Measurements from ENCODE around the gene DYNC1I2.
"Not testable (repeated sequence)": the region's sequence is repeated elsewhere in the genome, so short reads cannot be mapped to it uniquely, and the experiment has no call there.

Gene DYNC1I2

DNA sequence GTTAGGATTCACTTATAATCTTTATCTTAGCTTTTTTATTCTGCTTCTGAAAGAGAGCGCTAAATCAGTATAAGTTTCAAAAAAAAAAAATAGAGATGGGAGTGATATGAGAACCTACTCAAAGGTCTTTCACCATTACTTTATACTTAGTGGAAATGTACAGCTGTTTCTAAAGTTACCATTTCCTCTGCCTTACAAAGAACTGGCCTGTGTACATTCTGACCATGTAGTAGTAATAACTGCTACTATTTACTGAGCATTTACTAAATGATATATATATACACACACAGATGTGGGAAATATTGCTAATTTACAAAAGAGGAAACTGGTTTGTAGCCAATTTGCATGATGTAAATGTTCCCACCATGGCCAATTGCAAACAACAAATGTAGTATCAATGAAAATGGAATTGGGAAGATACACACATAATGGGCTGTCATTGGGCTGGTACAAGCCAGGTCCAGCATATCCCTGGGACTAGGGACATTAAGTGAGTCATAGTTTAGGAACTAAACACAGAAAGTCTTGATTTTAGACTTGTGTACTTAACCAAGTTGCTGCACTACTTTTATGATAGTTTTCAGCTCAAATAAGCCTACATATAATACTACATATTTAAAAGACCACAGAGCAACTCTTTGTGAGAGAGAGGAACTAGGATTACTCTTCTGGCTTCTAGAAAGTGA lies 67.1 kb downstream of the DYNC1I2 start:
- WGBS (ENCODE audit: insufficient coverage): no CpG with 5 or more reads among the region's 1 CpG
- Histone ChIP-seq H3K27me3 (replicated peaks in 2 of 5; ENCODE audit: control insufficient read depth in 4 of 5, insufficient read depth in 5 of 5, low read length in 4 of 5) (no peaks in the 10 kb centered on the region), H3K4me1 (ENCODE audit: control extremely low read depth in 1 of 4, control insufficient read depth in 4 of 4, insufficient read depth in 4 of 4, low read length in 3 of 4) (no peaks in the 10 kb centered on the region), H3K36me3 (ENCODE audit: control insufficient read depth in 4 of 4, insufficient read depth in 4 of 4, low read length in 3 of 4) (peaks cover 11 to 19% (median 15%) of the 10 kb centered on the region in 4 experiments), H3K27ac (ENCODE audit: insufficient read depth in 1 of 2, low read depth in 1 of 2, low read length in 2 of 2, poor library complexity in 1 of 2, severe bottlenecking in 2 of 2) (peak overlapping the region in 1 of 2 experiments; percentile 11), H3K9me3 (ENCODE audit: control extremely low read depth in 1 of 5, control insufficient read depth in 4 of 5, insufficient read depth in 2 of 5, low read depth in 1 of 5, low read length in 4 of 5) (peaks cover 0 to 6% (median 0%) of the 10 kb centered on the region in 5 experiments), H3K4me3 (ENCODE audit: control insufficient read depth in 1 of 7, extremely low read depth in 1 of 7, insufficient read depth in 4 of 7, low read depth in 2 of 7, low read length in 6 of 7) (no peak overlapping the region)
- ChIA-PET CTCF (no interaction called here), POLR2A (no interaction called here)
- no peak for DNase-seq

DNA sequence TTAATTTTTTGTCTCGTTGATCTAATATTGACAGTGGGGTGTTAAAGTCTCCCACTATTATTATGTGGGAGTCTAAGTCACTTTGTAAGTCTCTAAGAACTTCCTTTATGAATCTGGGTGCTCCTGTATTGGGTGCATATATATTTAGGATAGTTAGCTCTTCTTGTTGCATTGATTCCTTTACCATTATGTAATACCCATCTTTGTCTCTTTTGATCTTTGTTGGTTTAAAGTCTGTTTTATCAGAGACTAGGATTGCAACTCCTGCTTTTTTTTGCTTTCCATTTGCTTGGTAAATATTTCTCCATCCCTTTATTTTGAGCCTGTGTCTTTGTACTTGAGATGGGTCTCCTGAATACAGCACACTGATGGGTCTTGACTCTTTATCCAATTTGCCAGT lies 71.5 kb downstream of the DYNC1I2 start:
- WGBS (ENCODE audit: insufficient coverage): no CpG with 5 or more reads among the region's 1 CpG
- H3K4me1 ChIP-seq (ENCODE audit: control extremely low read depth in 1 of 4, control insufficient read depth in 4 of 4, insufficient read depth in 4 of 4, low read length in 3 of 4); CTCF ChIA-PET; DNase-seq; H3K27ac ChIP-seq (ENCODE audit: insufficient read depth in 1 of 2, low read depth in 1 of 2, low read length in 2 of 2, poor library complexity in 1 of 2, severe bottlenecking in 2 of 2); H3K4me3 ChIP-seq (ENCODE audit: control insufficient read depth in 1 of 7, extremely low read depth in 1 of 7, insufficient read depth in 4 of 7, low read depth in 2 of 7, low read length in 6 of 7); POLR2A ChIA-PET; H3K27me3 ChIP-seq (replicated peaks in 2 of 5; ENCODE audit: control insufficient read depth in 4 of 5, insufficient read depth in 5 of 5, low read length in 4 of 5): not testable (repeated sequence)
- peaks cover 0 to 12% (median 0%) of the 10 kb centered on the region in 5 experiments for H3K9me3 ChIP-seq (ENCODE audit: control extremely low read depth in 1 of 5, control insufficient read depth in 4 of 5, insufficient read depth in 2 of 5, low read depth in 1 of 5, low read length in 4 of 5)
- peaks cover 0 to 21% (median 14%) of the 10 kb centered on the region in 4 experiments for H3K36me3 ChIP-seq (ENCODE audit: control insufficient read depth in 4 of 4, insufficient read depth in 4 of 4, low read length in 3 of 4)

DNA sequence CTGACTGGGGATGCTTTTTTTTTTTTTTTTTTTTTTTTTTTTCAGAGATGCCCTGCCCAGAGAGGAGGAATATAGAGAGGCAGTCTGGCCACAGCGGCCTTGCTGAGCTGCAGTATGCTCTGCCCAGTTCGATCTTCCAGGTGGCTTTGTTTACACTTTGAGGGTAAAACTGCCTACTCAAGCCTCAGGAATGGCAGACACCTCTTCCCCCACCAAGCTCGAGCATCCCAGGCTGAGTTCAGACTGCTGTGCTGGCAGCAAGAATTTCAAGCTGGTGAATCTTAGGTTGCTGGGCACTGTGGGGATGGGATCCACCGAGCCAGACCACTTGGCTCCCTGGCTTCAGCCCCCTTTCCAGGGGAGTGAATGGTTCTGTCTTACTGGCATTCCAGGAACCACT lies 73.9 kb downstream of the DYNC1I2 start:
- H3K27ac ChIP-seq (ENCODE audit: insufficient read depth in 1 of 2, low read depth in 1 of 2, low read length in 2 of 2, poor library complexity in 1 of 2, severe bottlenecking in 2 of 2); DNase-seq; CTCF ChIA-PET; H3K4me3 ChIP-seq (ENCODE audit: control insufficient read depth in 1 of 7, extremely low read depth in 1 of 7, insufficient read depth in 4 of 7, low read depth in 2 of 7, low read length in 6 of 7); H3K27me3 ChIP-seq (replicated peaks in 2 of 5; ENCODE audit: control insufficient read depth in 4 of 5, insufficient read depth in 5 of 5, low read length in 4 of 5); H3K4me1 ChIP-seq (ENCODE audit: control extremely low read depth in 1 of 4, control insufficient read depth in 4 of 4, insufficient read depth in 4 of 4, low read length in 3 of 4); POLR2A ChIA-PET: not testable (repeated sequence)
- Histone ChIP-seq H3K36me3 (ENCODE audit: control insufficient read depth in 4 of 4, insufficient read depth in 4 of 4, low read length in 3 of 4) (peaks cover 0 to 21% (median 16%) of the 10 kb centered on the region in 4 experiments), H3K9me3 (ENCODE audit: control extremely low read depth in 1 of 5, control insufficient read depth in 4 of 5, insufficient read depth in 2 of 5, low read depth in 1 of 5, low read length in 4 of 5) (peaks cover 0 to 12% (median 0%) of the 10 kb centered on the region in 5 experiments)
- WGBS (ENCODE audit: insufficient coverage): 100% methylated on average over 2 of the region's 4 CpGs

DNA sequence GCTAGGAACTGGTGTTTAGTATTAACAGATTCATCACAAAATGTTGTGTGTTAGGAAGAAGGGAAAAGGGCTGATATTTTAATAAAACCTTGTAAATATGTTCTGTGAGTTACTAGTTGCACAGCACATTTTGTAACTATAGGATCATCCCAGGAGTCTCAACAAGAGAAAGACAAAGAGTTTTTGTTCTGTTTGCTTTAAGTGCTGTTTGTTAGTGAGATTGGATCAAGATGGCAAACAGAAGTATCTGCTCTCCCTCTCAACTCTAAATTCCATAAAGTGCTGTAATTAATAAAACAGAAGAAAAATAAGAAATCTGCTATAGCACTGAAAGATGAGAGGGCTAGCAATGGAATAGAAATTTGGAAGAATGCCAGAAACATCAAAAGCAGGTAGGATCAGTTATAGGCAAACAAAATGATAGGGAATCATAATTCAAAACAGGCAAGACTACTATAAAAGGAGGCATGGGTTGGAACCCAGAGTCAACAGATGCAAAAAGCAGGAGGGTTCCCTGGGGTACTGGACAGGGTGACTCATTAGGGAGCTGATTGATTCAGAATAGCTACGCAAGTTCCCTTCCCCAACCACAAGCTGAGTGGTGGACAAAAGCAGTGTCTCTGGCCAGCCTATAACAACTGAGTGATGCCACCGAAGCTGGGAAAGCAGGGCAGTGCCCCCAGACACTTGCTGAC lies 75.8 kb downstream of the DYNC1I2 start:
- WGBS (ENCODE audit: insufficient coverage): 92% methylated on average over 1 of the region's 2 CpGs
- Histone ChIP-seq H3K4me3 (ENCODE audit: control insufficient read depth in 1 of 7, extremely low read depth in 1 of 7, insufficient read depth in 4 of 7, low read depth in 2 of 7, low read length in 6 of 7) (no peak overlapping the region), H3K9me3 (ENCODE audit: control extremely low read depth in 1 of 5, control insufficient read depth in 4 of 5, insufficient read depth in 2 of 5, low read depth in 1 of 5, low read length in 4 of 5) (peaks cover 0 to 12% (median 0%) of the 10 kb centered on the region in 5 experiments), H3K36me3 (ENCODE audit: control insufficient read depth in 4 of 4, insufficient read depth in 4 of 4, low read length in 3 of 4) (peaks cover 0 to 21% (median 16%) of the 10 kb centered on the region in 4 experiments), H3K4me1 (ENCODE audit: control extremely low read depth in 1 of 4, control insufficient read depth in 4 of 4, insufficient read depth in 4 of 4, low read length in 3 of 4) (no peaks in the 10 kb centered on the region), H3K27ac (ENCODE audit: insufficient read depth in 1 of 2, low read depth in 1 of 2, low read length in 2 of 2, poor library complexity in 1 of 2, severe bottlenecking in 2 of 2) (no peak overlapping the region), H3K27me3 (replicated peaks in 2 of 5; ENCODE audit: control insufficient read depth in 4 of 5, insufficient read depth in 5 of 5, low read length in 4 of 5) (no peaks in the 10 kb centered on the region)
- ChIA-PET POLR2A (interaction anchor here (0.5 kb wide), 1 partner anchor 23 kb away, joined by 3 read pairs; no protein-coding TSS in a partner anchor), CTCF (no interaction called here)
- no peak for DNase-seq

DNA sequence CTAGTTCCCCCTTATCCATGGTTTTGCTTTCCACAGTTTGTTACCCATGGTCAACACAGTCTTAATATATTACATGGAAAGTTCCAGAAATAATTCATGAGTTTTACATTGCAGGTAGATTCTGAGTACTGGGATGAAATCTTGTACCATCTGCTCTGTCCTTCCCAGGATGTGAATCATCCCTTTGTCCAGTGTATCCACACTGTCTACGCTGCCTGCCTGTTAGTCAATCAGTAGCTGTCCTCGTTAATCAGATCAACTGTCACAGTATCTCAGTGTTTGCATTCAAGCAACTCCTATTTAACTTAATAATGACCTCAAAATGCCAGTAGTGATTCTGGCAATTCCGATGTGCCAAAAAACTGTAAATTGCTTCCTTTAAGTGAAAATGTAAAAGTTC lies 76.3 kb downstream of the DYNC1I2 start:
- CTCF ChIA-PET: no interaction called here
- no peak for DNase-seq
- Histone ChIP-seq H3K36me3 (ENCODE audit: control insufficient read depth in 4 of 4, insufficient read depth in 4 of 4, low read length in 3 of 4) (peaks cover 0 to 21% (median 16%) of the 10 kb centered on the region in 4 experiments), H3K4me1 (ENCODE audit: control extremely low read depth in 1 of 4, control insufficient read depth in 4 of 4, insufficient read depth in 4 of 4, low read length in 3 of 4) (no peaks in the 10 kb centered on the region), H3K4me3 (ENCODE audit: control insufficient read depth in 1 of 7, extremely low read depth in 1 of 7, insufficient read depth in 4 of 7, low read depth in 2 of 7, low read length in 6 of 7) (no peak overlapping the region), H3K27ac (ENCODE audit: insufficient read depth in 1 of 2, low read depth in 1 of 2, low read length in 2 of 2, poor library complexity in 1 of 2, severe bottlenecking in 2 of 2) (no peak overlapping the region), H3K27me3 (replicated peaks in 2 of 5; ENCODE audit: control insufficient read depth in 4 of 5, insufficient read depth in 5 of 5, low read length in 4 of 5) (no peaks in the 10 kb centered on the region), H3K9me3 (ENCODE audit: control extremely low read depth in 1 of 5, control insufficient read depth in 4 of 5, insufficient read depth in 2 of 5, low read depth in 1 of 5, low read length in 4 of 5) (peaks cover 0 to 8% (median 0%) of the 10 kb centered on the region in 5 experiments)
- POLR2A ChIA-PET: no interaction called here
- 100% methylated on average over 2 of the region's 3 CpGs for WGBS (ENCODE audit: insufficient coverage)

DNA sequence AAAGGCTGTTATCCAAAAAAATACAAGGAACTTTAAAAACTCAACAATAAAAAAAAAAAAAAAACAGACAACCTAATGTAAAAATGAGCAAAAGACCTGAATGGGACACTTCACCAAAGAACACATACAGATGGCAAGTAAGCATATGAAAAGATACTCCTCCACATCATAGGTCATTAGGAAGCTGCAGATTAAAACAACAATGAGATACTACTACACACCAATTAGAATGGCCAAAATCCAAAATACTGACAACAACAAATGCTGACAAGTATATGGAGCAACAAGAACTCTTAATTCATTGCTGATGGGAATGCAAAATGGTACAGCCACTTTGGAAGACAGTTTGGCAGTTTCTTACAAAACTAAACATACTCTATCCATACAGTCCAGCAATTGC lies 84.2 kb downstream of the DYNC1I2 start:
- Histone ChIP-seq H3K27ac (ENCODE audit: insufficient read depth in 1 of 2, low read depth in 1 of 2, low read length in 2 of 2, poor library complexity in 1 of 2, severe bottlenecking in 2 of 2) (no peak overlapping the region), H3K36me3 (ENCODE audit: control insufficient read depth in 4 of 4, insufficient read depth in 4 of 4, low read length in 3 of 4) (no peaks in the 10 kb centered on the region), H3K4me3 (ENCODE audit: control insufficient read depth in 1 of 7, extremely low read depth in 1 of 7, insufficient read depth in 4 of 7, low read depth in 2 of 7, low read length in 6 of 7) (no peak overlapping the region), H3K27me3 (replicated peaks in 2 of 5; ENCODE audit: control insufficient read depth in 4 of 5, insufficient read depth in 5 of 5, low read length in 4 of 5) (no peaks in the 10 kb centered on the region), H3K4me1 (ENCODE audit: control extremely low read depth in 1 of 4, control insufficient read depth in 4 of 4, insufficient read depth in 4 of 4, low read length in 3 of 4) (no peaks in the 10 kb centered on the region), H3K9me3 (ENCODE audit: control extremely low read depth in 1 of 5, control insufficient read depth in 4 of 5, insufficient read depth in 2 of 5, low read depth in 1 of 5, low read length in 4 of 5) (peaks cover 0 to 10% (median 4%) of the 10 kb centered on the region in 5 experiments)
- ChIA-PET CTCF (interaction anchor here (1.9 kb wide), 1 partner anchor 10 kb away, joined by 3 read pairs; no protein-coding TSS in a partner anchor), POLR2A (no interaction called here)
- no peak for DNase-seq

DNA sequence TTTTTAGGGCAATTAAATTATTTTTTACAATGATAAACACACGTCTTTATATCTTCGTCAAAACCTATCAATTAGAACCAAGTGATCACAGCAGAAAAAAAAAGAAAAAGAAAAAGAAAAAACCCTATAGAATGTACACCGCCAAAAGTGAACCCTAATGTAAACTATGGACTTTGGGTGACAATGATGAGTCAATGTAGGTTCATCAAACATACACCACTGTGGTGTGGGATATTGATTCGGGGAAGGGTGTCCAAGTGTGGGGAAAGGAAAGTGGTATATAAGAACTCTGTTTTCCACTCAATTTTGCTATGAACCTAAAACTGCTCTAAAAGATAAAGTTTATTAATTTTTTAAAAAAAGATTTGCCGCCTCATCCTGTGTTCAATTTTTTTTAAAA lies 85.1 kb downstream of the DYNC1I2 start:
- CTCF ChIA-PET: no interaction called here
- POLR2A ChIA-PET: no interaction called here
- Histone ChIP-seq H3K9me3 (ENCODE audit: control extremely low read depth in 1 of 5, control insufficient read depth in 4 of 5, insufficient read depth in 2 of 5, low read depth in 1 of 5, low read length in 4 of 5) (peaks cover 0 to 10% (median 4%) of the 10 kb centered on the region in 5 experiments), H3K27ac (ENCODE audit: insufficient read depth in 1 of 2, low read depth in 1 of 2, low read length in 2 of 2, poor library complexity in 1 of 2, severe bottlenecking in 2 of 2) (no peak overlapping the region), H3K36me3 (ENCODE audit: control insufficient read depth in 4 of 4, insufficient read depth in 4 of 4, low read length in 3 of 4) (no peaks in the 10 kb centered on the region), H3K4me3 (ENCODE audit: control insufficient read depth in 1 of 7, extremely low read depth in 1 of 7, insufficient read depth in 4 of 7, low read depth in 2 of 7, low read length in 6 of 7) (no peak overlapping the region), H3K4me1 (ENCODE audit: control extremely low read depth in 1 of 4, control insufficient read depth in 4 of 4, insufficient read depth in 4 of 4, low read length in 3 of 4) (no peaks in the 10 kb centered on the region), H3K27me3 (replicated peaks in 2 of 5; ENCODE audit: control insufficient read depth in 4 of 5, insufficient read depth in 5 of 5, low read length in 4 of 5) (no peaks in the 10 kb centered on the region)
- DNase-seq: no peak
- no CpG with 5 or more reads among the region's 5 CpGs for WGBS (ENCODE audit: insufficient coverage)
